ENCODE data around the gene GTF2H1. TPM values are rescaled to one million over a fixed set of nuclear protein-coding genes. Genes with fewer than 3 reads are reported as not detected.

The GTF2H1 gene
- total RNA-seq, 1 donor from 2014 or later = 24.4 TPM

- no peak for ATAC-seq (ENCODE audit: poor library complexity)
- intact Hi-C loops (cut with DNase I) = no loop called here
- no peak for DNase-seq
Observed at GRCh38 chr11:18366286-18366685, 43.9 kb downstream of the GTF2H1 start.

- DNase-seq = no peak
- ATAC-seq (ENCODE audit: poor library complexity) = no peak
- intact Hi-C loops (cut with DNase I) = no loop called here
Observed at GRCh38 chr11:18367431-18367830, 45.1 kb downstream of the GTF2H1 start.

GRCh38 chr11:18368221-18368620 lies 45.9 kb downstream of the GTF2H1 start:
- intact Hi-C loops (cut with DNase I) = no loop called here
- no peak for ATAC-seq (ENCODE audit: poor library complexity)
- no peak for DNase-seq

- DNase-seq (no peak), ATAC-seq (ENCODE audit: poor library complexity) (no peak)
- intact Hi-C loops (cut with DNase I) = no loop called here
Observed at GRCh38 chr11:18369398-18369797, 47.0 kb downstream of the GTF2H1 start.

GRCh38 chr11:18371279-18371678 lies 48.9 kb downstream of the GTF2H1 start:
- DNase-seq (no peak), ATAC-seq (ENCODE audit: poor library complexity) (no peak)
- intact Hi-C loops (cut with DNase I) = no loop called here

- intact Hi-C loops (cut with DNase I) = no loop called here
- ATAC-seq (ENCODE audit: poor library complexity) (no peak), DNase-seq (no peak)
Observed at GRCh38 chr11:18372201-18372600, 49.8 kb downstream of the GTF2H1 start.

- ATAC-seq (ENCODE audit: poor library complexity) (no peak), DNase-seq (no peak)
- intact Hi-C loops (cut with DNase I) = no loop called here
Observed at GRCh38 chr11:18374956-18375355, 52.6 kb downstream of the GTF2H1 start.

GRCh38 chr11:18375941-18376340 lies 53.6 kb downstream of the GTF2H1 start:
- ATAC-seq (ENCODE audit: poor library complexity) = no peak
- intact Hi-C loops (cut with DNase I) = no loop called here
- no peak for DNase-seq

- DNase-seq = no peak
- intact Hi-C loops (cut with DNase I) = no loop called here
- ATAC-seq (ENCODE audit: poor library complexity) = no peak
Observed at GRCh38 chr11:18379201-18379600, 56.8 kb downstream of the GTF2H1 start.

GRCh38 chr11:18383388-18384156 lies 61.2 kb downstream of the GTF2H1 start:
- peak; percentile 95 for ATAC-seq (ENCODE audit: poor library complexity)
- intact Hi-C loops (cut with DNase I) = no loop called here

GRCh38 chr11:18384157-18384641 lies 61.8 kb downstream of the GTF2H1 start:
- peak; percentile 59 for DNase-seq
- intact Hi-C loops (cut with DNase I) = no loop called here
- peak; percentile 82 for ATAC-seq (ENCODE audit: poor library complexity)

More at GRCh38 chr11:18383388-18384156, 61.2 kb downstream of the GTF2H1 start:
- peak; percentile 81 for DNase-seq

GRCh38 chr11:18390088-18390487 lies 67.7 kb downstream of the GTF2H1 start:
- no peak for ATAC-seq (ENCODE audit: poor library complexity)
- intact Hi-C loops (cut with DNase I) = no loop called here
- no peak for DNase-seq

- ATAC-seq (ENCODE audit: poor library complexity) = no peak
- intact Hi-C loops (cut with DNase I) = no loop called here
- DNase-seq = no peak
Observed at GRCh38 chr11:18392434-18393321, 70.3 kb downstream of the GTF2H1 start.

- no peak for DNase-seq
- intact Hi-C loops (cut with DNase I) = no loop called here
- ATAC-seq (ENCODE audit: poor library complexity) = no peak
Observed at GRCh38 chr11:18393581-18394274, 71.4 kb downstream of the GTF2H1 start.

GRCh38 chr11:18394275-18394927 lies 72.0 kb downstream of the GTF2H1 start, which contains the start of gene LDHA:
Gene LDHA (plus strand): TSS chr11:18394563. CDS start chr11:18396843, 2,280 bp downstream.
- intact Hi-C loops (cut with DNase I) = no loop called here
- peak; percentile 100 for DNase-seq
- peak; percentile 91 for ATAC-seq (ENCODE audit: poor library complexity)

GRCh38 chr11:18394928-18395734 lies 72.8 kb downstream of the GTF2H1 start:
- intact Hi-C loops (cut with DNase I) = loop anchor here (5.0 kb wide), 1 partner anchor 73 kb away; the partner anchor contains the start of genes GTF2H1 and HPS5
- peak; percentile 2 for ATAC-seq (ENCODE audit: poor library complexity)
- peak; percentile 58 for DNase-seq

GRCh38 chr11:18395735-18396504 lies 73.6 kb downstream of the GTF2H1 start:
- peak; percentile 92 for ATAC-seq (ENCODE audit: poor library complexity)
- intact Hi-C loops (cut with DNase I) = loop anchor here (5.0 kb wide), 1 partner anchor 74 kb away; the partner anchor contains the start of genes GTF2H1 and HPS5
- peak; percentile 99 for DNase-seq
